Fibroblast of skin of right quadriceps (primary cell): ENCODE results near the gene PRR19.

Experiments
- DNase-seq: peaks from one replicate; pipeline ENCODE4 v3.0.0-alpha.2; 2013

The PRR19 gene

DNA sequence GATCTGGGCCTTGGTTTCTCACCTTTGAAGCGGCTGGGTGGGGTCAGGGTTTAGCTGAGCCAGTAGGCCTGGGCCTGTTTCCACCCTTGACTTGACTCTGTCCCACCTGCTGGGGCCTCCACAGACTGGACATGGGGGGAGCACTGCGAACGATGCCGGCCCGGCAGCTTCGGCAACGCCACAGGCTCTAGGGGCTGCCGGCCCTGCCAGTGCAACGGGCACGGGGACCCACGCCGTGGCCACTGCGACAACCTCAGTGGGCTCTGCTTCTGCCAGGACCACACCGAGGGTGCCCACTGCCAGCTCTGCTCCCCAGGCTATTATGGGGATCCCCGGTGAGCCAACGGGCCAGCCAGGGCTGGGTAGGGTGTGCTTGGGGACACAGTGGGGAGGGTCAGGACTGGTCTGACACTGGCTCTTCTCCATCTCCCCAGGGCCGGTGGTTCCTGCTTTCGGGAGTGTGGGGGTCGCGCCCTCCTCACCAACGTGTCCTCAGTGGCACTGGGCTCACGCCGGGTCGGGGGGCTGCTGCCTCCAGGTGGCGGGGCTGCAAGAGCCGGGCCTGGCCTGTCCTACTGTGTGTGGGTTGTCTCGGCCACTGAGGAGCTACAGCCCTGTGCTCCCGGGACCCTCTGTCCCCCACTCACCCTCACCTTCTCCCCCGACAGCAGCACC is 51.5 kb downstream of the PRR19 start:
- DNase-seq = no peak

- no peak for DNase-seq
These were observed 54.0 kb downstream of the PRR19 start for GRCh38 chr19:42355896-42356295.

DNA sequence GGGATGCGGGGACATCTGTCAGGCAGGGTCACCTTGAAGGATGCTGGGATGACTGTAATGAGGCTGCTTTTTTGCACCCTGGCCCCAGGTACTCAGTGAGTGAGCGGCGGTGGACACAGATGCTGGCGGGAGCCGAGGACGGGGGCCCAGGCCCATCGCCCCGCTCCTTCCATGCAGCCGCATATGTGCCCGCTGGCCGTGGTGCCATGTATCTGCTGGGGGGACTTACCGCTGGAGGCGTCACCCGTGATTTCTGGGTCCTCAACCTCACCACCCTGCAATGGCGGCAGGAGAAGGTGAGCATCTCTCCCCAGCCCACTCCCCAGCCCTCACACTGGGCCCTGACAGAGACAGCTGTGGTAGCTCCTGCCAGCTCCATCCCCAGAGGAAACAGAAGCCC is 54.8 kb downstream of the PRR19 start:
- no peak for DNase-seq

DNA sequence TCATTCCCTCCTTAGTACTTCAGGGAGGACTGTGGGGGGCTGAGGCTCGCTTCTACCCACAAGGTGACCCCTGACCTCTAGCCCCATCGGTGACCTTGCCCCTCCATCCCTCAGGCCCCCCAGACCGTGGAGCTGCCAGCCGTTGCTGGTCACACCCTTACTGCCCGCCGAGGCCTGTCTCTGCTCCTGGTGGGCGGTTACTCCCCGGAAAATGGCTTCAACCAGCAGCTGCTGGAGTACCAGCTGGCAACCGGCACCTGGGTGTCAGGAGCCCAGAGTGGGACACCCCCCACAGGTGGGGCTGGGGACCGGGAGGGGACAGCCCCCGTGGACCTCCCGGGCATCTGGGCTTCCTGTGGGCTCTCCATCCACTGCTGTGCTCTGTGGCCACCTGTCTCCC is 55.4 kb downstream of the PRR19 start:
- no peak for DNase-seq
